Measurements from ENCODE around the gene BICRA.
"Not testable (repeated sequence)": the region's sequence is repeated elsewhere in the genome, so short reads cannot be mapped to it uniquely, and the experiment has no call there.

BICRA gene

DNA sequence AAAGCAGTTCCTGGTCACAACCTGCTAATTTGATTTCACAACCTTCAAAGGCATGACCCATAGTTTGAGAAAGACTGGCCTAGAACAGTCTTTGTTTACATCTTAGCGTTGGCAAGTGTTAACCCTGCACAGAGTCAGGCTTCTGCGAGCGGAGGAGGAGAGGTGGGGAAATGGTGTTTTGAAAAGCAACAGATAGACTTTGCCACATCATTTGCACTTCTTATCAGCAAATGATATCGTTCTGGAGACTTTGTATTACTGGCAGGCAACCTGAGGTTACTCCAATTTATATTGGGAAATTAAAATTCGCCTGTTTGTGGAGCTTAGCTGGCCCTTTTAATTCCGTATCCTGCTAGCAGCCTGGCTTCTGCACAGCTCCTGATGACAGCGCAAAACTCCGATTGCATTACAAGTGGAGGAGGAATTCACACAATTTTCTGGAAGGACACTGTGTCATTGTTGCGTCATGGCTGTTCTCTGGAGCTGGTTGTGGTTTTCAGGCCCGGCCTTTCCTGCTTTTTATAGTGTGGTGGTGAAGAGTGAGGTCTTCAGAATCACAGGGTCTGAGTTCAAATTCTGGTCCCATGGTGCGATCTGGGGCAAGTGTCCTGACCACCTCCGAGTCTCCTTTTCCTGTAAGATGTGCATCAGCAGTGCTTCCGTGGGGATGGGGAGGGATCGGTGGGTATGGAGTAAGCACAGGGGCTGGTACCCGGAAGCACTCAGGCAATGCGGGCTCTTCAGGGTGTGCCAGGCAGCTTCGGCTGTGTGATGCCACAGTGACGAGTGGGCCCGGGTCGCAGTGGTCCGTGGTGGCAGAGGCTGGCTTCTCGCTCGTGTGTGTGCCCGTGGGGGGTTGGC is 55.2 kb downstream of the BICRA start:
- DNase-seq = no peak

- not testable (repeated sequence) for DNase-seq
Measured at GRCh38 chr19:47668556-47668955, 59.6 kb downstream of the BICRA start.

DNA sequence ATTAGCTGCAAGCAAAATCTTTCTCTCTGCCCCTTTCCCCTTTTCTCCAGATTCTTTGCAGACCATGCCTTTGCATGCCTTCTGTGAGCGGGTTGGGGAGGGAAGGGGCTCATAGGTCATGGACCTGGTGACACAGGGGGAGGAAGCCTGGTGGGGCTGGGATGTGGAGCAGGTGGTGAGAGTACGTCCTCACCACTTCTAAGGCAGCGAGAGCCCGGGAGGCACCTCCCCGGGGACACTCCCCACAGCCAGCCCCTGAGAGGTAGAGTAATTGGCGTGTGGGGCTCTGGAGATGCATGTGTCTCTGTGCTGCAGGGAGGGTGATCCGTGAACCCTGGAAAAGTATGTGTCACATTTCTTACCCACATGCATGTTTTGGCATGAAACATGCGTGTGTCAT is 61.8 kb downstream of the BICRA start:
- DNase-seq = no peak

- DNase-seq = no peak
Measured at GRCh38 chr19:47671499-47671898, 62.6 kb downstream of the BICRA start.

GRCh38 chr19:47673426-47673825 is 64.5 kb downstream of the BICRA start:
- DNase-seq = no peak

DNA sequence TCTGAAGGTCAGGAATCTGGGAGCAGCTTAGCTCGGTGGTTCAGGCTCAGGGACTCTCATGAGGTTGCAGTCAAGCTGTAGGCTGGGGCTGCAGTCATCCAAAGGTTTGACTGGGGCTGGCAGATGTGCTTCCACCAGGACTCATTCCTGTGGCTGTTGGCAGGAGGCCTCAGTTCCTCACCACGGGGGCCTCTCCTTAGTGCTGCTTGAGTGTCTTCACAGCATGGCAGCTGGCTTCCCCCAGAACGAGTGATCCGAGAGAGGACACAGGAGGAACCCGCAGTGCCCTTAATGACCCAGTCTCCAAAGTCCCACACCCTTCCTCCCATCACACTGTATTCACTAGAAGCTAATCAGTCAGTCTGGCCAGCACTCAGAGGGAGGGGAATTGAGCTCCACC is 65.6 kb downstream of the BICRA start:
- no peak for DNase-seq

GRCh38 chr19:47675271-47675670 is 66.3 kb downstream of the BICRA start:
- DNase-seq = no peak

DNA sequence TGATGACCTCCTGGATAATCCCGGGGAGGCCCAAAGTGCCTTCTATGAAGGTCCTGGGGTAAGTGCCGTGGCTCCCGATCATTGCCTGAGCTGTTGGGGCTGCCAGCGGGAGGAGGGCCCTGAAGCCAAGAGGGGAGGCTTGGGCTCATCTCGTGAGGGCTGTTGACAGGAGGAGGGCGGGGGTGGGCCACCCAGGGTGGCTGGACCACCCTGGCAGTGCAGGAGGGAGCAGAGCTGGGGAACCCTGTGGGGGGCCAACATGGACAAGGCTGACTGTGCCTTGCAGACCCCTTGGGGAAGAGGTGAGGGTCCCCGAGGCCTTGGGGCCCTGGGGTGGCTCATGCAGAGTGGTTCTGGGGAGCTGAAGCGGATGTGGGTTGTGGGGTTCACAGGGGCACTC is 66.9 kb downstream of the BICRA start:
- DNase-seq = no peak

DNA sequence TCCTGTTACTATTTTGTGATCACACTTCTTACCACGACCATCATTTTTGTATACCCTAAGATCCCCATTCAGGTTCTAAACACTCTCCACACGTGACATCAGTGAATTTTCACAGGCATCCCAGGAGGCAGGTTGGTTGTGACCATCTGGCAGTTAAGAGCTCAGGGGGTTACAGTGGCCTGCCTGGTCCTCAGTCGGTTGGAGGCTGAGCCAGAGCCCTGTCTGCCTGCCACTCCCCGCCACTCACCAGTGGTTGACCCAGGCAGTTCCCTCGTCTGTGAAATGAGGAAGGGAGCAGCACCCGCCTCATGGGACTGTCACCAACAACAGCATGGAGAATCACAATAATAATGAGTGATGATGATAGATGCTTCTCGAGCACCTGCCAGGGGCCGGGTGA is 67.9 kb downstream of the BICRA start:
- DNase-seq = no peak

- no peak for DNase-seq
Measured at GRCh38 chr19:47679251-47679900, 70.4 kb downstream of the BICRA start.

DNA sequence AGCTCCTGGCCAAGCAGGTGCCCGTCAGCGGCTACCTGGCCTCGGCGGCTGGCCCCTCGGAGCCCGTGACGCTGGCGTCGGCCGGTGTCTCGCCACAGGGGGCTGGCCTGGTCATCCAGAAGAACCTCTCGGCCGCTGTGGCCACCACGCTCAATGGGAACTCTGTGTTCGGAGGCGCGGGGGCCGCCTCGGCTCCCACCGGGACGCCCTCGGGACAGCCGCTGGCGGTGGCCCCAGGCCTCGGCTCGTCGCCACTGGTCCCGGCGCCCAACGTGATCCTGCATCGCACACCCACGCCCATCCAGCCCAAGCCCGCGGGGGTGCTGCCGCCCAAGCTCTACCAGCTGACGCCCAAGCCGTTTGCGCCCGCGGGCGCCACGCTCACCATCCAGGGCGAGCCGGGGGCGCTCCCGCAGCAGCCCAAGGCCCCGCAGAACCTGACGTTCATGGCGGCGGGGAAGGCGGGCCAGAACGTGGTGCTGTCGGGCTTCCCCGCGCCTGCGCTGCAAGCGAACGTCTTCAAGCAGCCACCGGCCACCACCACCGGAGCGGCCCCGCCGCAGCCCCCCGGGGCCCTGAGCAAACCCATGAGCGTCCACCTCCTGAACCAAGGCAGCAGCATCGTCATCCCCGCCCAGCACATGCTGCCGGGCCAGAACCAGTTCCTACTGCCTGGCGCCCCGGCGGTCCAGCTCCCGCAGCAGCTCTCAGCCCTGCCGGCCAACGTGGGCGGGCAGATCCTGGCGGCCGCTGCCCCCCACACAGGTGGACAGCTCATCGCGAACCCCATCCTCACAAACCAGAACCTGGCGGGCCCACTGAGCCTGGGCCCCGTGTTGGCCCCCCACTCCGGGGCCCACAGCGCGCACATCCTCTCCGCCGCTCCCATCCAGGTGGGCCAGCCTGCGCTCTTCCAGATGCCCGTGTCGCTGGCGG is 71.3 kb downstream of the BICRA start:
- no peak for DNase-seq

DNA sequence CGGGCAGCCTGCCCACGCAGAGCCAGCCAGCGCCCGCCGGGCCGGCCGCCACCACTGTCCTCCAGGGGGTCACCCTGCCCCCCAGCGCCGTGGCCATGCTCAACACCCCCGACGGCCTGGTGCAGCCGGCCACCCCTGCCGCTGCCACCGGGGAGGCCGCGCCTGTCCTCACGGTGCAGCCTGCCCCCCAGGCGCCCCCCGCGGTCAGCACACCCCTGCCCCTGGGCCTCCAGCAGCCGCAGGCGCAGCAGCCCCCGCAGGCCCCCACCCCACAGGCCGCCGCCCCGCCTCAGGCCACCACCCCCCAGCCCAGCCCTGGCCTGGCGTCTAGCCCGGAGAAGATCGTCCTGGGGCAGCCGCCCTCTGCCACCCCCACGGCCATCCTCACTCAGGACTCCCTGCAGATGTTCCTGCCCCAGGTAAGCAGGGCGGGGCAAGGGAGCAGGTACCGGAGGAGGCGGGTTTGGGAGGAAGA is 72.0 kb downstream of the BICRA start:
- no peak for DNase-seq

DNA sequence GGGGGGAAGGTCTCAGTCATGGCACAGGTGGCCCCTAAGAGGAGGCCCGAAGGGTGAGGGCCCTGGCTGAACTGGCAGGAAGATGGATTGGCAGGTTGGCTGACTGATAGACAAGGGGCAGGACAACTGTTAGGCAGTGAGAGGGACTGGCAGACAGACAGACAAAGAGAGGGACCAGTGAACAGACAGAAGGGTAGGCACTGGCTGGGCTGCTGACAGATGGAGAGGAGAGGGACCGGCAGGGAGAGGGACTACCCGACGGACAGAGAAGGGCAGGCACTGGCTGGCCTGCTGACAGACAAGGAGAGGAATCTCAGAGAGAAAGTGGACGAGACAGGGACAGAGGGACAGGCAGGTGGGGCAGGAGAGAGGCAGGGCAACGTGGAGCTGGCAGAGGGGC is 72.5 kb downstream of the BICRA start:
- DNase-seq = no peak

GRCh38 chr19:47681936-47682335 is 73.0 kb downstream of the BICRA start:
- no peak for DNase-seq

- DNase-seq = no peak
Measured at GRCh38 chr19:47682939-47683338, 74.0 kb downstream of the BICRA start.

- DNase-seq = no peak
Measured at GRCh38 chr19:47686679-47687450, 77.9 kb downstream of the BICRA start.

GRCh38 chr19:47687906-47688305 is 79.0 kb downstream of the BICRA start:
- no peak for DNase-seq

DNA sequence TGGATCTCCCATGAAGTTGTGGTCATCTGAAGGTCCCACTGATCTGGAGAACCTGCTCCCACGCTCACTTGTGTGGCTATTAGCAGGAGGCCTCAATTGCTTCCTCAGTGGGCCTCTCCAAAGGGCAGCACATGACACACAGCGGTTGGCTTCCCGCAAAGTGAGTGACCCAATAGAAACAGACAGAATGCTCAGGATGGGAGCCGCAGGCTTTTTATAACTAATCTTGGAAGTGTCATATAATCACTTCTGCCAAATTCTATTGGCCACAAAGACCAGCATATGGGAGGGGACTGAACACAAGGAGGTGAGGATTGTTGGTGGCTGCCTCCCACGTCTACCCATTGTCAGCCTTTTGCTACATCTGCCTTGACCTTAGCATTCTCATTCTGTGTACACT is 82.2 kb downstream of the BICRA start:
- no peak for DNase-seq

GRCh38 chr19:47691782-47692181 is 82.8 kb downstream of the BICRA start:
- no peak for DNase-seq

DNA sequence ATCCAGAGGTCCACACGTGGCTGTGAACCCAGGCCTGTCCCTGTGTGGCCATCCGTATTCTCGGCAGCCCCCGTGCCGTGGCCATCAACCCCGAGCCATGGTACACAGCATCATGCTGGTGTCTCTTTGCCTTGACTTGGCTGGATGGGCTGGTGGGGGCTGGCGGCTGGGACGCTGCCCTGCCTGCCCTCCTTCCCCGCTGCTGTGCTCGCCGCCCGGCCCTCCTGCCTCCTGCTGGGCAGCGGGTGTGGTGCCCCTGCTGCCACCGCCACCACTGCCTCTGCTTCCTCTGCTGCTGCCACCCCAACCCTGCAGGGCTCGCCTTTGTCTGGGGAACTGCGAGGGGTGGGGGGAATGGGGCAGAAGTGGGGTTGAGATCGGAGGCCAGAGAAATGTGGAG is 84.6 kb downstream of the BICRA start:
- DNase-seq = no peak

- DNase-seq = no peak
Measured at GRCh38 chr19:47693903-47694302, 85.0 kb downstream of the BICRA start.

GRCh38 chr19:47694466-47695273 is 85.7 kb downstream of the BICRA start:
- DNase-seq = no peak

Data from KG1 (cell line).